IMR-90 (cell line): Measurements from ENCODE around the gene CRIP1. TPM values are rescaled to one million over a fixed set of nuclear protein-coding genes. Genes with fewer than 3 reads are reported as not detected.

ENCODE experiments used
- ATAC-seq: fragments of 200-7000 bp; cut with Tn5 transposase; 2 replicates; pipeline ENCODE4 v1.9.1; 2020; ENCODE audit warnings: low read depth, mild to moderate bottlenecking, moderate library complexity
- BruUV-seq: library from RNA; stranded (reverse); fragments of 400-500 nt; replicated peaks from 2 replicates; lab custom pipeline; 2021; lab: Mats Ljungman, UMichigan
- CTCF ChIA-PET: fragments of 300-600 bp; formaldehyde crosslinking; extraction: SDS; loops from one replicate; lab custom pipeline; 2021; ENCODE audit warnings: antibody characterized with exemption; lab: Yijun Ruan, JAX
- POLR2A ChIA-PET: fragments of 300-600 bp; sonication (Branson Sonifier 250); formaldehyde crosslinking; loops from one replicate; lab custom pipeline; 2022; ENCODE audit warnings: antibody characterized with exemption; ENCODE audit not compliant: unreplicated experiment; lab: Charles Lee
- DNase-seq: peaks from one replicate; pipeline ENCODE4 v3.0.0; 2013
- H2AFZ ChIP-seq: replicated peaks from 2 replicates; pipeline ENCODE3; 2013; ENCODE audit warnings: low read length, mild to moderate bottlenecking; ENCODE audit not compliant: poor library complexity
- H2AK5ac ChIP-seq: 2 replicates; pipeline ENCODE4 v1.6.1; 2013; ENCODE audit warnings: low read depth, low read length, inconsistent platforms
- H2AK9ac ChIP-seq: replicated peaks from 2 replicates; pipeline ENCODE3; 2013; ENCODE audit warnings: mild to moderate bottlenecking, low read depth, low read length, moderate library complexity; ENCODE audit not compliant: poor library complexity
- H2BK120ac ChIP-seq: 2 replicates; pipeline ENCODE4 v1.6.1; 2013; ENCODE audit warnings: low read depth, low read length, inconsistent platforms
- H2BK15ac ChIP-seq: 3 replicates; pipeline ENCODE4 v1.6.1; 2013; ENCODE audit warnings: low read depth, low read length, inconsistent platforms
- H2BK20ac ChIP-seq: 2 replicates; pipeline ENCODE4 v1.6.1; 2013; ENCODE audit warnings: low read depth, mild to moderate bottlenecking, inconsistent platforms, low read length, moderate library complexity
- H2BK5ac ChIP-seq: 2 replicates; pipeline ENCODE4 v1.6.1; 2013; ENCODE audit warnings: mild to moderate bottlenecking, low read depth, low read length, inconsistent platforms; ENCODE audit not compliant: poor library complexity, severe bottlenecking
- H3K14ac ChIP-seq: replicated peaks from 2 replicates; pipeline ENCODE4 v1.6.1; 2013; ENCODE audit warnings: low read depth, low read length, inconsistent platforms
- H3K18ac ChIP-seq: 2 replicates; pipeline ENCODE4 v1.6.1; 2013; ENCODE audit warnings: low read depth, low read length, control low read depth
- H3K23ac ChIP-seq: 2 replicates; pipeline ENCODE4 v1.6.1; 2013; ENCODE audit warnings: low read depth, low read length, inconsistent platforms
- H3K27ac ChIP-seq: 2 replicates; pipeline ENCODE4 v1.5.1; 2013; ENCODE audit warnings: mild to moderate bottlenecking, control low read depth, low read length; ENCODE audit not compliant: insufficient read depth
- H3K27me3 ChIP-seq: 2 replicates; pipeline ENCODE4 v1.6.1; 2013; ENCODE audit warnings: low read length; ENCODE audit not compliant: control insufficient read depth, insufficient read depth
- H3K36me3 ChIP-seq: 2 replicates; pipeline ENCODE4 v1.6.1; 2013; ENCODE audit warnings: low read length, mixed read lengths; ENCODE audit not compliant: control insufficient read depth, insufficient read depth
- H3K4ac ChIP-seq: 2 replicates; pipeline ENCODE4 v1.6.1; 2013; ENCODE audit warnings: low read depth, low read length, inconsistent platforms
- H3K4me1 ChIP-seq: 2 replicates; pipeline ENCODE4 v1.6.1; 2013; ENCODE audit warnings: low read length, mixed read lengths; ENCODE audit not compliant: control insufficient read depth, insufficient read depth
- H3K4me2 ChIP-seq: 2 replicates; pipeline ENCODE4 v1.6.1; 2013; ENCODE audit warnings: low read depth, mild to moderate bottlenecking, control low read depth, low read length, moderate library complexity
- H3K4me3 ChIP-seq: 2 replicates; pipeline ENCODE4 v1.5.1; 2013; ENCODE audit warnings: low read depth, mild to moderate bottlenecking, control low read depth, low read length, moderate library complexity; ENCODE audit not compliant: insufficient read depth
- H3K56ac ChIP-seq: 2 replicates; pipeline ENCODE4 v1.6.1; 2013; ENCODE audit warnings: low read length, inconsistent platforms; ENCODE audit not compliant: insufficient read depth; ENCODE audit errors: extremely low read depth
- H3K79me1 ChIP-seq, 2 experiments: 2 replicates each; pipeline ENCODE4 v1.6.1; 2013; ENCODE audit warnings: low read length in 2 of 2, inconsistent platforms in 1 of 2, low read depth in 1 of 2
- H3K9ac ChIP-seq: 2 replicates; pipeline ENCODE4 v1.6.1; 2013; ENCODE audit warnings: low read depth, low read length, control low read depth
- H3K9me1 ChIP-seq: 2 replicates; pipeline ENCODE4 v1.6.1; 2013; ENCODE audit warnings: low read length, inconsistent platforms; ENCODE audit not compliant: insufficient read depth
- H3K9me3 ChIP-seq: 2 replicates; pipeline ENCODE4 v1.6.1; 2013; ENCODE audit warnings: low read length; ENCODE audit not compliant: control insufficient read depth, insufficient read depth
- H4K20me1 ChIP-seq: 2 replicates; pipeline ENCODE4 v1.6.1; 2013; ENCODE audit warnings: low read length, inconsistent platforms; ENCODE audit not compliant: insufficient read depth
- H4K5ac ChIP-seq: 2 replicates; pipeline ENCODE4 v1.6.1; 2013; ENCODE audit warnings: mild to moderate bottlenecking, low read depth, low read length, control low read depth
- H4K8ac ChIP-seq, 2 experiments: 2 replicates each; pipeline ENCODE4 v1.6.1; 2013; ENCODE audit warnings: low read depth in 2 of 2, low read length in 2 of 2, control low read depth in 1 of 2, inconsistent platforms in 1 of 2
- H4K91ac ChIP-seq: 2 replicates; pipeline ENCODE4 v1.6.1; 2013; ENCODE audit warnings: low read depth, low read length, inconsistent platforms; ENCODE audit not compliant: insufficient read depth
- BHLHE40 ChIP-seq: fragments of 150-350 bp; IDR thresholded peaks from 2 replicates; pipeline ENCODE4 v1.6.1; 2016; ENCODE audit warnings: mild to moderate bottlenecking, low read depth, low read length
- CEBPB ChIP-seq: IDR thresholded peaks from 2 replicates; pipeline ENCODE4 v1.6.1; 2012; ENCODE audit warnings: low read depth, low read length, improper control_type of control experiment
- CHD1 ChIP-seq: IDR thresholded peaks from 2 replicates; pipeline ENCODE4 v1.6.1; 2012; ENCODE audit warnings: low read depth, low read length, improper control_type of control experiment
- FOS ChIP-seq: fragments of 150-350 bp; IDR thresholded peaks from 2 replicates; pipeline ENCODE4 v1.6.1; 2016; ENCODE audit warnings: low read depth, low read length
- MAZ ChIP-seq: IDR thresholded peaks from 2 replicates; pipeline ENCODE4 v1.6.1; 2012; ENCODE audit warnings: low read depth, mild to moderate bottlenecking, low read length, improper control_type of control experiment, moderate library complexity, borderline replicate concordance
- NFE2L2 ChIP-seq: fragments of 150-350 bp; IDR thresholded peaks from 2 replicates; pipeline ENCODE4 v1.6.1; 2016; ENCODE audit warnings: low read depth, mild to moderate bottlenecking, low read length
- POLR2A ChIP-seq: IDR thresholded peaks from 2 replicates; pipeline ENCODE4 v1.6.1; 2012; ENCODE audit warnings: mild to moderate bottlenecking, low read depth, low read length
- RAD21 ChIP-seq: IDR thresholded peaks from 2 replicates; pipeline ENCODE4 v1.6.1; 2012; ENCODE audit warnings: low read length, improper control_type of control experiment
- RCOR1 ChIP-seq: IDR thresholded peaks from 2 replicates; pipeline ENCODE4 v1.6.1; 2012; ENCODE audit warnings: mild to moderate bottlenecking, low read length, improper control_type of control experiment; ENCODE audit not compliant: insufficient replicate concordance
- SMC3 ChIP-seq: fragments of 150-350 bp; IDR thresholded peaks from 2 replicates; pipeline ENCODE4 v1.6.1; 2016; ENCODE audit warnings: low read depth, mild to moderate bottlenecking, antibody characterized with exemption, low read length, moderate library complexity
- WGBS, 2 experiments: methylation state at CpG; one replicate each; pipeline versions ENCODE4 v1.1.5 to v1.1.7; 2013; ENCODE audit warnings: missing lambda C conversion rate in 2 of 2; ENCODE audit not compliant: insufficient read length in 1 of 2; ENCODE audit errors: extremely low coverage in 2 of 2; 5-methylcytosine and 5-hydroxymethylcytosine counted together
- dilution Hi-C: fragments of 300-500 bp; cut with HindIII; formaldehyde crosslinking; loops from one replicate; pipeline ENCODE4 v1.14.3; 2018; ENCODE audit warnings: low sequenced_read_pairs; ENCODE audit not compliant: unreplicated experiment
- in situ Hi-C: fragments of 300-500 bp; cut with MboI; formaldehyde crosslinking; loops from 3 replicates; pipeline ENCODE4 v1.14.3; 2019; ENCODE audit warnings: low sequenced_read_pairs, inconsistent platforms, mixed read lengths
- intact Hi-C: fragments of 100-400 bp; cut with micrococcal nuclease; formaldehyde crosslinking; loops from 2 replicates; pipeline ENCODE4 v1.10.0; 2022
- polyA plus RNA-seq, 3 experiments: library from polyadenylated mRNA; depleted of rRNA; stranded (reverse); fragments of >200 nt; gene quantifications; 2 replicates each; pipeline ENCODE4 v1.2.3, GENCODE V29; 2012; ENCODE audit warnings: low replicate concordance in 1 of 3
- total RNA-seq: library from RNA; depleted of rRNA; stranded (reverse); fragments of >200 nt; gene quantifications from 2 replicates; pipeline ENCODE4 v1.2.3, GENCODE V29; 2012
- TF ChIP-seq, protein P1 (sequence below): conservative IDR thresholded peaks from 2 replicates; pipeline ENCODE4 v1.5.1; 2012; ENCODE audit warnings: mild to moderate bottlenecking, low read depth, low read length, improper control_type of control experiment
- TF ChIP-seq, protein P2 (sequence below): fragments of 150-350 bp; IDR thresholded peaks from 2 replicates; pipeline ENCODE4 v1.6.1; 2016; ENCODE audit warnings: low read depth, mild to moderate bottlenecking, low read length, moderate library complexity, borderline replicate concordance
- TF ChIP-seq, protein P3 (sequence below): fragments of 150-350 bp; IDR thresholded peaks from 2 replicates; pipeline ENCODE4 v1.6.1; 2017; ENCODE audit warnings: mild to moderate bottlenecking, antibody characterized with exemption, low read length, low read depth

The CRIP1 gene
- total and polyA plus RNA-seq, 2 of the 4 experiments (the other 2 are of a cell fraction) = 0.21 TPM; not detected in 1

DNA sequence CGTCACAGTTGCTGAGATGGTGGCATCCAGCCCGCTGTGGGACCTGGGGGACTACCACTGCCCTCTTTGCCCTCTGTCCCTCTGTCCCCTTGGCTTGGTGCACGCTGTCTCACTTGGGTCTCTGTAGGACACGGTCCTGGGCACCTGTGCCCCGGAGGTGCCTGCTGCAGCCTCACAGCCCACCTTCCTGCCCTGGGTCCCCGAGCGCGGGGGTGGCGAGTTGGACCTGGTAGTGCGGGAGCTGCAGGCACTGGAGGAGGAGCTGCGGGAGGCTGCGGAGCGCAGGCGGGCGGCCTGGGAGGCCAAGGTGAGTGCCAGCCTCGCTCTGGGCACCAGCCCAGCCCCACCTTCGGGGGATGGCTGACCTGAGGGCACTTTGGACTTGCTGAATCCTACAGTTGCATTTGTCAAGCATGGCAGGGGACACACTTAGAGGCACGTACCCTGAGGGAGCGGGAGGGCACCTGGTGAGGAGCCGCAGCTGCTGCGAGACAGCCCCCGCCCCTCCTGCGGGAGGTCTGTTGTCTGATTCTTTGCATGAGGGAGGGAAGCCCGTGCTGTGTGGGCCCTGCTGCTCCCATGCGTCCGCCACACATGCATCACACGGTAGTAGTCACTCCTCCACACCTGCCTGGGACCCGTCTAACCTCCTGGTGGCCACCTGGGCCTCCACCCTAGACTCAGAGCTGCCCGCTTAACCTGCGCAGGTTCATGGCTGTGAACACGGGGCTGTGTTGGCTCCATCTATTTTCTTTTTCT, 11.2 kb downstream of the CRIP1 start:
- no peak for ATAC-seq

More for the DNA sequence above, 11.2 kb downstream of the CRIP1 start:
- Histone ChIP-seq H3K4me1 (no peaks in the 10 kb centered on the region), H4K20me1 (no peaks in the 10 kb centered on the region), H2BK5ac (no peak overlapping the region), H3K4me2 (no peak overlapping the region), H3K9me1 (no peaks in the 10 kb centered on the region), H3K9me3 (no peaks in the 10 kb centered on the region), H3K23ac (no peak overlapping the region), H2BK120ac (no peak overlapping the region), H3K4ac (no peak overlapping the region), H4K91ac (no peak overlapping the region), H2AFZ (no peak overlapping the region), H2BK15ac (no peak overlapping the region), H3K18ac (no peak overlapping the region), H3K27ac (no peak overlapping the region), H3K79me1 (no peaks in the 10 kb centered on the region), H3K27me3 (no peaks in the 10 kb centered on the region), H3K36me3 (no peaks in the 10 kb centered on the region), H4K8ac (no peak overlapping the region), H3K14ac (no peak overlapping the region), H3K9ac (no peak overlapping the region), H3K4me3 (no peak overlapping the region), H2BK20ac (no peak overlapping the region), H2AK5ac (no peak overlapping the region), H2AK9ac (no peak overlapping the region), H4K5ac (no peak overlapping the region), H3K56ac (no peak overlapping the region)
- DNase-seq = no peak
- ChIA-PET POLR2A (no interaction called here), CTCF (no interaction called here)
- WGBS, 2 experiments = 91% methylated on average over 10 of the region's 31 CpGs; no CpG with 5 or more reads in 1 of the 2 experiments
- in situ Hi-C loops = no loop called here
- dilution Hi-C loops = no loop called here
- BruUV-seq = no TSS peak
- intact Hi-C loops = no loop called here
- TF ChIP-seq RCOR1 = no peak
- TF ChIP-seq, protein P1, sequence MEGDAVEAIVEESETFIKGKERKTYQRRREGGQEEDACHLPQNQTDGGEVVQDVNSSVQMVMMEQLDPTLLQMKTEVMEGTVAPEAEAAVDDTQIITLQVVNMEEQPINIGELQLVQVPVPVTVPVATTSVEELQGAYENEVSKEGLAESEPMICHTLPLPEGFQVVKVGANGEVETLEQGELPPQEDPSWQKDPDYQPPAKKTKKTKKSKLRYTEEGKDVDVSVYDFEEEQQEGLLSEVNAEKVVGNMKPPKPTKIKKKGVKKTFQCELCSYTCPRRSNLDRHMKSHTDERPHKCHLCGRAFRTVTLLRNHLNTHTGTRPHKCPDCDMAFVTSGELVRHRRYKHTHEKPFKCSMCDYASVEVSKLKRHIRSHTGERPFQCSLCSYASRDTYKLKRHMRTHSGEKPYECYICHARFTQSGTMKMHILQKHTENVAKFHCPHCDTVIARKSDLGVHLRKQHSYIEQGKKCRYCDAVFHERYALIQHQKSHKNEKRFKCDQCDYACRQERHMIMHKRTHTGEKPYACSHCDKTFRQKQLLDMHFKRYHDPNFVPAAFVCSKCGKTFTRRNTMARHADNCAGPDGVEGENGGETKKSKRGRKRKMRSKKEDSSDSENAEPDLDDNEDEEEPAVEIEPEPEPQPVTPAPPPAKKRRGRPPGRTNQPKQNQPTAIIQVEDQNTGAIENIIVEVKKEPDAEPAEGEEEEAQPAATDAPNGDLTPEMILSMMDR = no peak
- no peak for TF ChIP-seq SMC3
- no peak for TF ChIP-seq POLR2A
- no peak for TF ChIP-seq CHD1
- TF ChIP-seq, protein P2, sequence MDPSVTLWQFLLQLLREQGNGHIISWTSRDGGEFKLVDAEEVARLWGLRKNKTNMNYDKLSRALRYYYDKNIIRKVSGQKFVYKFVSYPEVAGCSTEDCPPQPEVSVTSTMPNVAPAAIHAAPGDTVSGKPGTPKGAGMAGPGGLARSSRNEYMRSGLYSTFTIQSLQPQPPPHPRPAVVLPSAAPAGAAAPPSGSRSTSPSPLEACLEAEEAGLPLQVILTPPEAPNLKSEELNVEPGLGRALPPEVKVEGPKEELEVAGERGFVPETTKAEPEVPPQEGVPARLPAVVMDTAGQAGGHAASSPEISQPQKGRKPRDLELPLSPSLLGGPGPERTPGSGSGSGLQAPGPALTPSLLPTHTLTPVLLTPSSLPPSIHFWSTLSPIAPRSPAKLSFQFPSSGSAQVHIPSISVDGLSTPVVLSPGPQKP = no peak
- TF ChIP-seq, protein P3, sequence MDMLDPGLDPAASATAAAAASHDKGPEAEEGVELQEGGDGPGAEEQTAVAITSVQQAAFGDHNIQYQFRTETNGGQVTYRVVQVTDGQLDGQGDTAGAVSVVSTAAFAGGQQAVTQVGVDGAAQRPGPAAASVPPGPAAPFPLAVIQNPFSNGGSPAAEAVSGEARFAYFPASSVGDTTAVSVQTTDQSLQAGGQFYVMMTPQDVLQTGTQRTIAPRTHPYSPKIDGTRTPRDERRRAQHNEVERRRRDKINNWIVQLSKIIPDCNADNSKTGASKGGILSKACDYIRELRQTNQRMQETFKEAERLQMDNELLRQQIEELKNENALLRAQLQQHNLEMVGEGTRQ = no peak
- no peak for TF ChIP-seq MAZ
- TF ChIP-seq BHLHE40 = no peak
- no peak for TF ChIP-seq FOS
- no peak for TF ChIP-seq CEBPB
- TF ChIP-seq NFE2L2 = no peak
- no peak for TF ChIP-seq RAD21
